ENCODE data around the gene FAM81A. TPM values are rescaled to one million over a fixed set of nuclear protein-coding genes. Genes with fewer than 3 reads are reported as not detected.

The FAM81A gene
- total RNA-seq, 6 experiments from 2014 or later: not detected

DNA sequence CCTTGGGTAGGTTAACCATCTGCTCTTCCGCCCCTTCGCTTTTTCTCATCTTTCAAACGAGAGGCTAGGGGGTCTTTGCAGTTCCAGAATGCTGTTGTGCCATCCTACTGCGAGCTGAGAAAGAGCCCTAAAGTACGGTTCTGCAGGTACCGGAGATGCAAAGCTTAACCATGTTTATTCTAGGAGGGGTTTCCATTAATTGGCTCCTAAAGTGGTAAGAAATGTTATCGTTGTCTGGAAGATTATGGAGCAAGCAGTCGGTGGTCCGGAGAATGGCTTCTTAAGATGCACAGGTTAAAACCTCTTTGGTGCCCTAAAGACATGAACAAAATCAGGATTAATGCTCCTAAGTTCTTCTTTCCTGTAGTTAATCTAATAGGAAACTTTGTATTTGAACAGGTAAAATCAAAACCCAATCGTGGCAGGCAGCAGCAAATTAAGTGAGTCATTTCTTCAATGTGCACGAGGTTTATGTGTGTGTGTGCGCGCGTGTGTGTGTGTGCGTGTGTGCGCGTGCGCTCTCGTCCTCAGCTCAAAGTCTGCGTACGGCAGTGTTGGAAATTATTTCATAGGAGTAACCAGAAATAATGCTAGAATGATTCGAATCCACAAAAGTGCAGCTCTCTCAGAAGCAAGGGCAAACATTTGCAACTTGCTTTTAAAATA is 772 bp downstream of the FAM81A start:
- Mint-ChIP-seq H3K36me3 (ENCODE audit: low read depth) (no peaks in the 10 kb centered on the region), H3K27ac (no peak overlapping the region), H3K4me3 (peak overlapping the region; percentile 71), H3K27me3 (ENCODE audit: insufficient read depth) (peaks cover 56% of the 10 kb centered on the region), H3K4me1 (ENCODE audit: low read depth) (peaks cover 12% of the 10 kb centered on the region), H3K9me3 (no peaks in the 10 kb centered on the region)
- no peak for DNase-seq
- TF ChIP-seq CTCF (IDR thresholded peaks at IDR 0.05): no peak

DNA sequence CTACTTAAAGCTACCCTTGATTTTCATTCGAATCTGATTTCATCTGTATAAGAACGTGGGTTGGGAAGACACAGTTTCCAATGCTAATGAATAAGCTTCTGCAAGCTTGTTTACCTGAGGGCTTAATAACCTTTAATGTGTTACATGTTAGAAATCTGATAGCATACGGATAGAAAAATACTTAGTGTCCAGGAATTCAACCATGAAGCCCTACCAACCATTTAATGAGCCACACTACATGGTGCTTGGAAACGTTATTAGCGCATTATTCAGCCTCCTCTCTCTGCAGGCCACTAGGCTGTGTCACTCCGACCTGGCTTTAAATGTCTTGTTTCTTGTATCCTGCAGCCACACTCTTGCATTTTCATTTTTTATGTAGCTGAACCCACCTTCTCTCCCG is 1.6 kb downstream of the FAM81A start:
- Mint-ChIP-seq H3K9me3 (no peaks in the 10 kb centered on the region), H3K36me3 (ENCODE audit: low read depth) (no peaks in the 10 kb centered on the region), H3K27me3 (ENCODE audit: insufficient read depth) (peaks cover 50% of the 10 kb centered on the region), H3K27ac (no peak overlapping the region), H3K4me1 (ENCODE audit: low read depth) (peaks cover 12% of the 10 kb centered on the region), H3K4me3 (no peak overlapping the region)
- no peak for DNase-seq
- no peak for TF ChIP-seq CTCF (IDR thresholded peaks at IDR 0.05)

GRCh38 chr15:59443341-59444072 is 5.5 kb downstream of the FAM81A start:
- no peak overlapping the region for H3K4me3 Mint-ChIP-seq
- H3K4me1 Mint-ChIP-seq (ENCODE audit: low read depth): no peaks in the 10 kb centered on the region
- TF ChIP-seq CTCF (IDR thresholded peaks at IDR 0.05): no peak
- H3K27me3 Mint-ChIP-seq (ENCODE audit: insufficient read depth): peaks cover 30% of the 10 kb centered on the region
- no peaks in the 10 kb centered on the region for H3K9me3 Mint-ChIP-seq
- H3K36me3 Mint-ChIP-seq (ENCODE audit: low read depth): no peaks in the 10 kb centered on the region
- no peak for DNase-seq
- no peak overlapping the region for H3K27ac Mint-ChIP-seq

- no peaks in the 10 kb centered on the region for H3K4me1 Mint-ChIP-seq (ENCODE audit: low read depth)
- H3K9me3 Mint-ChIP-seq: no peaks in the 10 kb centered on the region
- DNase-seq: no peak
- peaks cover 22% of the 10 kb centered on the region for H3K27me3 Mint-ChIP-seq (ENCODE audit: insufficient read depth)
- no peak overlapping the region for H3K4me3 Mint-ChIP-seq
- no peak for TF ChIP-seq CTCF (IDR thresholded peaks at IDR 0.05)
- H3K27ac Mint-ChIP-seq: no peak overlapping the region
- H3K36me3 Mint-ChIP-seq (ENCODE audit: low read depth): no peaks in the 10 kb centered on the region
Observed at GRCh38 chr15:59444081-59444835, 6.3 kb downstream of the FAM81A start.

GRCh38 chr15:59444980-59445545 is 7.1 kb downstream of the FAM81A start:
- Mint-ChIP-seq H3K4me3 (no peak overlapping the region), H3K9me3 (no peaks in the 10 kb centered on the region), H3K27me3 (ENCODE audit: insufficient read depth) (peaks cover 21% of the 10 kb centered on the region), H3K36me3 (ENCODE audit: low read depth) (no peaks in the 10 kb centered on the region), H3K4me1 (ENCODE audit: low read depth) (no peaks in the 10 kb centered on the region), H3K27ac (no peak overlapping the region)
- no peak for TF ChIP-seq CTCF (IDR thresholded peaks at IDR 0.05)
- no peak for DNase-seq

All from HFFc6 (cell line).